GM21447 (cell line): Measurements from ENCODE around the gene EIF2D.
"Not testable (repeated sequence)": the region's sequence is repeated elsewhere in the genome, so short reads cannot be mapped to it uniquely, and the experiment has no call there.

ENCODE experiments used
- ATAC-seq: cut with Tn5 transposase; IDR thresholded peaks from one replicate; pipeline ENCODE4 v1.9.1; 2021; ENCODE audit not compliant: unreplicated experiment

Gene EIF2D

GRCh38 chr1:206587904-206588303, 24.4 kb downstream of the EIF2D start:
- ATAC-seq = no peak

GRCh38 chr1:206586501-206587445, 25.5 kb downstream of the EIF2D start:
- no peak for ATAC-seq

- no peak for ATAC-seq
Observed at GRCh38 chr1:206584683-206585082, 27.6 kb downstream of the EIF2D start.

- ATAC-seq = no peak
Observed at GRCh38 chr1:206583707-206584648, 28.3 kb downstream of the EIF2D start.

- ATAC-seq = no peak
Observed at GRCh38 chr1:206582971-206583706, 29.1 kb downstream of the EIF2D start.

- no peak for ATAC-seq
Observed at GRCh38 chr1:206582537-206582936, 29.7 kb downstream of the EIF2D start.

- ATAC-seq = no peak
Observed at GRCh38 chr1:206581571-206581981, 30.7 kb downstream of the EIF2D start.

GRCh38 chr1:206581114-206581497, 31.2 kb downstream of the EIF2D start:
- not testable (repeated sequence) for ATAC-seq

GRCh38 chr1:206580438-206581113, 31.7 kb downstream of the EIF2D start:
- ATAC-seq = no peak

GRCh38 chr1:206579747-206580437, 32.4 kb downstream of the EIF2D start:
- ATAC-seq = peak; percentile 82

GRCh38 chr1:206578978-206579374, 33.3 kb downstream of the EIF2D start:
- no peak for ATAC-seq

- ATAC-seq = no peak
Observed at GRCh38 chr1:206578068-206578977, 33.9 kb downstream of the EIF2D start.

- no peak for ATAC-seq
Observed at GRCh38 chr1:206577626-206578025, 34.6 kb downstream of the EIF2D start.

- no peak for ATAC-seq
Observed at GRCh38 chr1:206575894-206576737, 36.1 kb downstream of the EIF2D start.

GRCh38 chr1:206575165-206575893, 36.9 kb downstream of the EIF2D start:
- ATAC-seq = peak; percentile 42

- ATAC-seq = no peak
Observed at GRCh38 chr1:206573762-206574161, 38.5 kb downstream of the EIF2D start.

GRCh38 chr1:206573319-206573718, 38.9 kb downstream of the EIF2D start:
- no peak for ATAC-seq
